Neural progenitor cell (in vitro differentiated cells): ENCODE results near the gene ANGPTL8. TPM values are rescaled to one million over a fixed set of nuclear protein-coding genes. Genes with fewer than 3 reads are reported as not detected.

Experiments used
- DNase-seq: peaks from one replicate; pipeline ENCODE4 v3.0.0-alpha.2; 2016; ENCODE audit warnings: low spot score
- H2AFZ ChIP-seq: fragments of 200-600 bp; sonication (generic); replicated peaks from 2 replicates; pipeline ENCODE4 v1.6.1; 2016; ENCODE audit warnings: antibody characterized with exemption
- H3F3A ChIP-seq: fragments of 200-600 bp; sonication (generic); 2 replicates; pipeline ENCODE4 v1.6.1; 2016; ENCODE audit warnings: antibody characterized with exemption, low read depth
- H3K27ac ChIP-seq: fragments of 200-600 bp; sonication (generic); 2 replicates; pipeline ENCODE4 v1.5.1; 2016; ENCODE audit warnings: mild to moderate bottlenecking
- H3K27me3 ChIP-seq: fragments of 200-600 bp; sonication (generic); 2 replicates; pipeline ENCODE4 v1.6.1; 2016; ENCODE audit warnings: mild to moderate bottlenecking, moderate library complexity
- H3K36me3 ChIP-seq: fragments of 200-600 bp; sonication (generic); 2 replicates; pipeline ENCODE4 v1.5.1; 2016
- H3K4me1 ChIP-seq: fragments of 200-600 bp; sonication (generic); 2 replicates; pipeline ENCODE4 v1.6.1; 2016; ENCODE audit warnings: mixed run types
- H3K4me2 ChIP-seq: fragments of 200-600 bp; sonication (generic); 2 replicates; pipeline ENCODE4 v1.6.1; 2016
- H3K4me3 ChIP-seq: fragments of 200-600 bp; sonication (generic); 2 replicates; pipeline ENCODE4 v1.5.1; 2016
- H3K79me2 ChIP-seq: fragments of 200-600 bp; sonication (generic); 2 replicates; pipeline ENCODE4 v1.6.1; 2016; ENCODE audit warnings: low read depth
- H3K9ac ChIP-seq: fragments of 200-600 bp; sonication (generic); 2 replicates; pipeline ENCODE4 v1.6.1; 2016
- H3K9me3 ChIP-seq: fragments of 200-600 bp; sonication (generic); 2 replicates; pipeline ENCODE4 v1.5.1; 2016; ENCODE audit warnings: low read depth
- H4K20me1 ChIP-seq: fragments of 200-600 bp; sonication (generic); 2 replicates; pipeline ENCODE4 v1.6.1; 2016; ENCODE audit warnings: low read depth
- H3K27ac Mint-ChIP-seq: 3 replicates; pipeline ENCODE4 v1.8.0; 2021; ENCODE audit warnings: mixed read lengths
- H3K27me3 Mint-ChIP-seq: 2 replicates; pipeline ENCODE4 v1.8.0; 2022; ENCODE audit warnings: low read depth, mild to moderate bottlenecking, inconsistent platforms, moderate library complexity, mixed read lengths; ENCODE audit not compliant: insufficient read depth
- H3K36me3 Mint-ChIP-seq: 3 replicates; pipeline ENCODE4 v1.8.0; 2021; ENCODE audit warnings: mixed read lengths
- H3K4me1 Mint-ChIP-seq: 3 replicates; pipeline ENCODE4 v1.8.0; 2021; ENCODE audit warnings: mixed read lengths
- H3K4me3 Mint-ChIP-seq: 3 replicates; pipeline ENCODE4 v1.8.0; 2021; ENCODE audit warnings: mild to moderate bottlenecking, moderate library complexity, mixed read lengths
- H3K9me3 Mint-ChIP-seq: 3 replicates; pipeline ENCODE4 v1.8.0; 2020; ENCODE audit warnings: mixed read lengths
- EZH2 ChIP-seq: fragments of 200-600 bp; sonication (generic); IDR thresholded peaks from 2 replicates; pipeline ENCODE4 v1.6.1; 2017; ENCODE audit warnings: antibody characterized with exemption, mild to moderate bottlenecking, moderate library complexity
- EZH2phosphoT487 ChIP-seq: fragments of 200-600 bp; sonication (generic); IDR thresholded peaks from 2 replicates; pipeline ENCODE4 v1.6.1; 2017; ENCODE audit warnings: antibody characterized with exemption
- total RNA-seq: library from RNA; depleted of rRNA; stranded (reverse); fragments of >200 nt; gene quantifications from 2 replicates; pipeline ENCODE4 v1.2.3, GENCODE V29; 2015; ENCODE audit warnings: low replicate concordance
- TF ChIP-seq, protein P1 (sequence below): fragments of 200-600 bp; sonication (generic); IDR thresholded peaks from 2 replicates; pipeline ENCODE4 v1.5.1; 2017; ENCODE audit warnings: antibody characterized with exemption, mild to moderate bottlenecking

Gene ANGPTL8
- total RNA-seq, 1 donor from 2014 or later: not detected

DNA sequence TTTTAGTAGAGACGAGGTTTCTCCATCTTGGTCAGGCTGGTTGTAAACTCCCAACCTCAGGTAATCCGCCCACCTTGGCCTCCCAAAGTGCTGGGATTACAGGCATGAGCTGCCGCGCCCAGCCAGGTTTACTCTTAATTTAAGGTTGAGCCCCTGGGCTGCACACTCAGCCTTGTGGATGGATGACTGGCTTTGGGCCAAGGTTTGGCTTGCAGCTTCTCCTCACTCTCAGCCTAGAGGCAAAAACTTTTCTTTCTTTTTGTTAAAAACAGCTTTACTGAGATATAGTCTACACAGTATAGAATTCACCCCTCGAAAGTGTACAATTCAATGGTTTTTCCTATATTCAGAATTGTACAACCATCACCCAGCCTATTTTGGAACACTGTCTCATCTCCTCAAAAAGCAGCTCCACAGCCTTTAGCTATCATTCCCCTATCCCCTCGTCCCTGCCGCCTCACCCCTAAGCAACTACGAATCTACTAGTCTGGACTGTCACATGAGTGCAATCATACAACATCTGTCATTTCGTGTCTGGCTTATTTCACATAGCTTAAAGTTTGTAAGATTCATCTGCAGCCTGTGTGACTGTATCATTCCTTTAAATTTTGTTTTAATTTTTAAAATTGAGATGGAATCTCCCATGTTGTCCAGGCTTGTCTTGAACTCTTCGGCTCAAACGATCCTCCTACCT lies 42.1 kb downstream of the ANGPTL8 start:
- Histone ChIP-seq H3K4me1 (no peaks in the 10 kb centered on the region), H3K27me3 (no peaks in the 10 kb centered on the region), H3K4me3 (no peak overlapping the region), H3K9ac (no peak overlapping the region), H2AFZ (no peak overlapping the region), H3K4me2 (no peak overlapping the region), H3K79me2 (no peaks in the 10 kb centered on the region), H3F3A (no peaks in the 10 kb centered on the region), H3K36me3 (no peaks in the 10 kb centered on the region), H4K20me1 (no peaks in the 10 kb centered on the region), H3K9me3 (no peaks in the 10 kb centered on the region), H3K27ac (no peak overlapping the region)
- Mint-ChIP-seq H3K9me3 (peaks cover 9% of the 10 kb centered on the region), H3K27me3 (peaks cover 4% of the 10 kb centered on the region), H3K36me3 (no peaks in the 10 kb centered on the region), H3K27ac (no peak overlapping the region), H3K4me1 (no peaks in the 10 kb centered on the region), H3K4me3 (no peak overlapping the region)
- TF ChIP-seq EZH2 (no peak), EZH2phosphoT487 (no peak)
- TF ChIP-seq, protein P1, sequence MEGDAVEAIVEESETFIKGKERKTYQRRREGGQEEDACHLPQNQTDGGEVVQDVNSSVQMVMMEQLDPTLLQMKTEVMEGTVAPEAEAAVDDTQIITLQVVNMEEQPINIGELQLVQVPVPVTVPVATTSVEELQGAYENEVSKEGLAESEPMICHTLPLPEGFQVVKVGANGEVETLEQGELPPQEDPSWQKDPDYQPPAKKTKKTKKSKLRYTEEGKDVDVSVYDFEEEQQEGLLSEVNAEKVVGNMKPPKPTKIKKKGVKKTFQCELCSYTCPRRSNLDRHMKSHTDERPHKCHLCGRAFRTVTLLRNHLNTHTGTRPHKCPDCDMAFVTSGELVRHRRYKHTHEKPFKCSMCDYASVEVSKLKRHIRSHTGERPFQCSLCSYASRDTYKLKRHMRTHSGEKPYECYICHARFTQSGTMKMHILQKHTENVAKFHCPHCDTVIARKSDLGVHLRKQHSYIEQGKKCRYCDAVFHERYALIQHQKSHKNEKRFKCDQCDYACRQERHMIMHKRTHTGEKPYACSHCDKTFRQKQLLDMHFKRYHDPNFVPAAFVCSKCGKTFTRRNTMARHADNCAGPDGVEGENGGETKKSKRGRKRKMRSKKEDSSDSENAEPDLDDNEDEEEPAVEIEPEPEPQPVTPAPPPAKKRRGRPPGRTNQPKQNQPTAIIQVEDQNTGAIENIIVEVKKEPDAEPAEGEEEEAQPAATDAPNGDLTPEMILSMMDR: no peak
- DNase-seq: no peak

DNA sequence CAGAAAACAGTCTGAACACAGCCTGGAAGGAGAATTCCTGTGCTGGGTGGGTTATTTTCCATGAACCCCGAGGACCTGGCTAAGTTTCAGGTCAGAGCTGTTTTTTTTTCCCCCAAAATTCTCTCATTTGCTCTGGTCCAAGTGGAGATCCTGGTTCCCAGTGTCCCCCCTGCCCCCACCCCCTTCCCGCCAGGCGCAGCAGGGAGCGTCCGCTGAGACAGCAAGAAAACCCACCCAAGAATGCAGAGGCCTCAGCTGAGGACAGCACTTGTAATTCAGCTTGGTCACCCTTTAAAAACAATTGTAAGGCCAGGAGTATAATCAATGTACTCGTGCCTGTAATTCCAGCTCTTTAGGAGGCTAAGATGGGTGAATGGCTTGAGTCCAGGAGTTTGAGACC lies 45.1 kb downstream of the ANGPTL8 start:
- Histone ChIP-seq H3F3A (no peaks in the 10 kb centered on the region), H3K27ac (no peak overlapping the region), H2AFZ (no peak overlapping the region), H3K4me1 (no peaks in the 10 kb centered on the region), H3K4me3 (no peak overlapping the region), H4K20me1 (no peaks in the 10 kb centered on the region), H3K4me2 (no peak overlapping the region), H3K79me2 (no peaks in the 10 kb centered on the region), H3K36me3 (no peaks in the 10 kb centered on the region), H3K27me3 (no peaks in the 10 kb centered on the region), H3K9ac (no peak overlapping the region), H3K9me3 (no peaks in the 10 kb centered on the region)
- Mint-ChIP-seq H3K27ac (no peak overlapping the region), H3K4me3 (no peak overlapping the region), H3K4me1 (peaks cover 2% of the 10 kb centered on the region), H3K36me3 (no peaks in the 10 kb centered on the region), H3K9me3 (peaks cover 2% of the 10 kb centered on the region), H3K27me3 (peaks cover 4% of the 10 kb centered on the region)
- TF ChIP-seq, protein P1: no peak
- TF ChIP-seq EZH2 (no peak), EZH2phosphoT487 (no peak)
- DNase-seq: peak; percentile 19

DNA sequence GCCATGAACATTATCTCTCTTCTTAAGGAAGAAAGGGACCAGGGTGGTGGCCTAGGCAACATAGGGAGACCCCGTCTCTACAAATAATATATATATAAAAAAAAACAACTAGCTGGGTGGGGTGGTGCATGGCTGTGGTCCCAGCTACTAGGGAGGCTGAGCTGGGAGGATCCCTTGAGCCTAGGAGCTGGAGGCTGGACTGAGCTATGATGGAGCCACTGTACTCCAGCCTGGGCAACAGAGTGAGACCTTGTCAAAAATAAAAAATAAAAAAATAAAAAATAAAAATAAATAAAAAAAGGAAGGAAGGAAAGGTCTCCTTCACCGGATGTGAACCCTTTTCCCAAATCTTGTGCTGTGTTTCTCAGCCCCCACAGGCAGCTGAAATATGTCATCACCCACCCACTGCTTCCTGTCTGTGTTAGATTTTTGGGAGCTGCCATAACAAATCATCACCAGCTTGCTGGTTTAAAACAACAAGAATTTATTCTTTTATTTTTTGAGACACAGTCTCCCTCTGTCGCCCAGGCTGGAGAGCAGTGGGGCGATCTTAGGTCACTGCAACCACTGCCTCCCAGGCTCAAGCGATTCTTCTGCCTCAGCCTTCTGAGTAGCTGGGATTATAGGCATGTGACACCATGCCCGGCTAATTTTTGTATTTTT lies 47.0 kb downstream of the ANGPTL8 start:
- peaks cover 2% of the 10 kb centered on the region for H3K4me1 Mint-ChIP-seq
- H3K36me3 Mint-ChIP-seq: no peaks in the 10 kb centered on the region
- TF ChIP-seq EZH2phosphoT487: no peak
- TF ChIP-seq, protein P1: no peak
- no peak overlapping the region for H3K4me2 ChIP-seq
- H3K9me3 Mint-ChIP-seq: no peaks in the 10 kb centered on the region
- no peak overlapping the region for H3K27ac ChIP-seq
- peaks cover 5% of the 10 kb centered on the region for H3K27me3 Mint-ChIP-seq
- H3K4me3 ChIP-seq: no peak overlapping the region
- no peaks in the 10 kb centered on the region for H3K4me1 ChIP-seq
- no peaks in the 10 kb centered on the region for H3K36me3 ChIP-seq
- H3K27me3 ChIP-seq: no peaks in the 10 kb centered on the region
- H2AFZ ChIP-seq: no peak overlapping the region
- no peak overlapping the region for H3K4me3 Mint-ChIP-seq
- H4K20me1 ChIP-seq: no peaks in the 10 kb centered on the region
- no peak overlapping the region for H3K27ac Mint-ChIP-seq
- H3K9ac ChIP-seq: no peak overlapping the region
- H3K79me2 ChIP-seq: no peaks in the 10 kb centered on the region
- no peaks in the 10 kb centered on the region for H3F3A ChIP-seq
- no peak for DNase-seq
- no peaks in the 10 kb centered on the region for H3K9me3 ChIP-seq
